Ishikawa (cell line): ENCODE results near the gene PITPNB.

Source experiments
- CEBPB ChIP-seq: IDR thresholded peaks from 2 replicates; pipeline ENCODE4 v1.6.1; 2012
- CREB1 ChIP-seq: IDR thresholded peaks from 2 replicates; pipeline ENCODE4 v1.6.1; 2012; ENCODE audit warnings: low read depth
- EGR1 ChIP-seq: IDR thresholded peaks from 2 replicates; pipeline ENCODE4 v1.6.1; 2012
- EP300 ChIP-seq: IDR thresholded peaks from 2 replicates; pipeline ENCODE4 v1.6.1; 2012; ENCODE audit warnings: borderline replicate concordance
- FOXM1 ChIP-seq: IDR thresholded peaks from 2 replicates; pipeline ENCODE4 v1.6.1; 2012; ENCODE audit warnings: low read depth, borderline replicate concordance
- NFIC ChIP-seq: IDR thresholded peaks from 2 replicates; pipeline ENCODE4 v1.6.1; 2012
- RAD21 ChIP-seq: IDR thresholded peaks from 2 replicates; pipeline ENCODE4 v1.6.1; 2012; ENCODE audit warnings: low read depth
- REST ChIP-seq: IDR thresholded peaks from 2 replicates; pipeline ENCODE4 v1.6.1; 2012; ENCODE audit warnings: low read depth, mild to moderate bottlenecking
- TAF1 ChIP-seq: IDR thresholded peaks from 2 replicates; pipeline ENCODE4 v1.6.1; 2012; ENCODE audit warnings: low read depth, mild to moderate bottlenecking
- TCF12 ChIP-seq: IDR thresholded peaks from 2 replicates; pipeline ENCODE4 v1.6.1; 2012; ENCODE audit warnings: low read depth
- TEAD4 ChIP-seq: IDR thresholded peaks from 2 replicates; pipeline ENCODE4 v1.6.1; 2012
- YY1 ChIP-seq: IDR thresholded peaks from 2 replicates; pipeline ENCODE4 v1.6.1; 2012; ENCODE audit warnings: low read depth
- ZBTB7A ChIP-seq: IDR thresholded peaks from 2 replicates; pipeline ENCODE4 v1.6.1; 2012; ENCODE audit warnings: low read depth
- TF ChIP-seq, protein P1 (sequence below): IDR thresholded peaks from 2 replicates; pipeline ENCODE4 v1.6.1; 2012
- TF ChIP-seq, protein P2 (sequence below): IDR thresholded peaks from 2 replicates; pipeline ENCODE4 v1.6.1; 2012

PITPNB gene

GRCh38 chr22:27874764-27875163 lies 44.3 kb downstream of the PITPNB start:
- TF ChIP-seq REST, result no peak
- TF ChIP-seq YY1, result no peak
- TF ChIP-seq, protein P1, sequence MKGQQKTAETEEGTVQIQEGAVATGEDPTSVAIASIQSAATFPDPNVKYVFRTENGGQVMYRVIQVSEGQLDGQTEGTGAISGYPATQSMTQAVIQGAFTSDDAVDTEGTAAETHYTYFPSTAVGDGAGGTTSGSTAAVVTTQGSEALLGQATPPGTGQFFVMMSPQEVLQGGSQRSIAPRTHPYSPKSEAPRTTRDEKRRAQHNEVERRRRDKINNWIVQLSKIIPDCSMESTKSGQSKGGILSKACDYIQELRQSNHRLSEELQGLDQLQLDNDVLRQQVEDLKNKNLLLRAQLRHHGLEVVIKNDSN, result no peak
- TF ChIP-seq CREB1, result no peak
- TF ChIP-seq, protein P2, sequence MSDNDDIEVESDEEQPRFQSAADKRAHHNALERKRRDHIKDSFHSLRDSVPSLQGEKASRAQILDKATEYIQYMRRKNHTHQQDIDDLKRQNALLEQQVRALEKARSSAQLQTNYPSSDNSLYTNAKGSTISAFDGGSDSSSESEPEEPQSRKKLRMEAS, result no peak
- TF ChIP-seq EP300, result no peak
- TF ChIP-seq EGR1, result no peak
- no peak for TF ChIP-seq CEBPB
- TF ChIP-seq FOXM1, result no peak
- no peak for TF ChIP-seq ZBTB7A
- no peak for TF ChIP-seq RAD21
- TF ChIP-seq TAF1, result no peak
- no peak for TF ChIP-seq TEAD4
- TF ChIP-seq NFIC, result no peak
- no peak for TF ChIP-seq TCF12

DNA sequence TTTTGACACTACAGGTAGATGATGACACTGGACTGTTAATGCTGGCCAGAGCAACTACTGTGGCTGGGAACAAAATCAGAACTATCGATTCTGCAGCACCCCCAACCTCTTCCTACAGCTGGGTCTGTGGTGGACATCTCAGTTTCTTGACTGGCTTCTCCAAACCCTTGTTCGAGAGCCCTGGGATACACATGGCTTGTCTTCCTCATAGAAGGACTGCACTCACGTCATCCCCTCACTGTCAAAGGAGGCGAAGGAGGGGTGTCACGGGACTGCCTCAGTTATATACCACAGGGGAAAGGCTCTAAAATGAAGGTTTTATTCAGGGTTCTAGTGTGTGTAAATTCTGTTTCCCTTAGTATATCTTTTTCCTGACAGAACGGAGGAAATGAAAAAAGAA lies 44.9 kb downstream of the PITPNB start:
- no peak for TF ChIP-seq ZBTB7A

- TF ChIP-seq ZBTB7A (no peak), YY1 (no peak)
These were observed 45.6 kb downstream of the PITPNB start for GRCh38 chr22:27873472-27873871.

- no peak for TF ChIP-seq RAD21
- TF ChIP-seq ZBTB7A, result no peak
- no peak for TF ChIP-seq TAF1
- TF ChIP-seq, protein P1, result no peak
- TF ChIP-seq CREB1, result no peak
- TF ChIP-seq NFIC, result no peak
These were observed 46.6 kb downstream of the PITPNB start for GRCh38 chr22:27872488-27872887.

DNA sequence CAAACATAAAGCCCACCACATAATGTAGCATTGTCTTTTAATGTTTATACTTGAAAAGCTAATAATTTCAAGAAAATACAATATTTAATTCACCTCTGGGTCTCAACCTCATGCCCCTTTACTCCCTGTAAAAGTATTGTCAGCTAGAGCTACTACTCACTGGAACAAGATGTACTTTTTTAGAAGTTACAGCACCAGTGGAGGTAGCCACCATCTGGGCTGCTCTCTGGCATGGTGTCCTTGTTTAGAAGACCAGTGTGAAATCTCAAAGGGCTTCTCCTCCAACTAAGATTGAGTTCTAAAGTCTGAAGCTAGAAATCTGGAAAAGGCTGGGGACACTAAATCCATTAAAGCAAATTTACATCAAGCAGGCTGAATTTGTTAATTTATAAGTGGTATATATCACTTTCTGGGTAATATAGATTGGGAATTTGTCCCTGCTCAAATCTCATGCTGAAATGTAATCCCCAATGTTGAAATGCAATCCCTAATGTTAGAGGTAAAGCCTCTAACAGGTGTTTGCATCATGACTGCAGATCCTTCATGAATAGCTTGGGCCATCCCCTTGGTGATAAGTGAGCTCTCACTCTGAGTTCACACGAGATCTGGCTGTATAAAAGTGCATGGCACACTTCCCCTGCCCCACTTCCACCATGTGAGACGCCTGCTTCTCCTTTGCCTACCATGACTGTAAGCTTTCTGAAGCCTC lies 47.6 kb downstream of the PITPNB start:
- no peak for TF ChIP-seq NFIC
- TF ChIP-seq EP300, result no peak
- TF ChIP-seq ZBTB7A, result no peak
- no peak for TF ChIP-seq FOXM1
- no peak for TF ChIP-seq CREB1

DNA sequence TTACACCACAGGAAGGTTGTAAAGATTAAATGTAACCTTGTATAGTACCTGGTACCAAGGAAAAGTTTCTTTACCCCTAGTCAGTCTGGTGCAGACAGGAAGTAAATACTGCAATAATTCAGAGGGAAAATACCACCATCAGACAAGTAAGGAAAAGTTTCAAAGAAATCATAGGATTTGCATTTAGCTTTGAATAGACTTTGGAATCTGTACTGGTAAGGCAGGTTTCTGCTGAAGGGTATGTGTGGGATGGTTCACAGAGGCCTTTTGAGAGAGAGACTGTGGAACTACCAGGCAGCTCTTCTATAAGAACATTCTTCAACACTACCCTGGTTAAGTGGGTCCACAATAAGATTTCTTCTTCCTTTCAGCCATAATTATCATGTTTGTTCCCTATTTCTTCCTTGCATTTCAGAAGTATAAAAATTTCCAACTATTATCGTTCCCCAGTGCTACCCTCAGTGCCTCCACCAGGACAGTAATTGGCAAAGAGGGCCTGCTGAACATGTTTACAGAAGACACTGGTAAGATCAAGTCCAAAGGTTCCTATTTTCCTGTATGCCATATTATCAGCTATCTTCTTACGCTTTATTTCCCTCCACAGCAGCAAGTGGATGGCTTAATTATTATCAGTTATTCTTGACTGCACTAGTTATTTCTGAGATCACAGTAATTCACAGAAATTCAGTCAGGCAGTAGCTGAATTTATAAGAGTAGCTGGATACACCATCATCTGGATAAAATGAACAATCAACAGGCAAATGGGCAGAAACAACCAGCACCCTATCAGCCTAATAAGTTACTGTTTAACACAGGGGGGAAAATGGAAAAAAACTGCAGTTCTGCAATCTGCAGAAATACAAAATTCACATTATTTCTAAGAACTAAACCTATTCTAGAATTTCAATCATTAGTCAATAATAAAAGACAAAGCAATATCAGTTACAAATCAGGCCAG lies 48.5 kb downstream of the PITPNB start:
- TF ChIP-seq REST (no peak), CREB1 (no peak), CEBPB (no peak), NFIC (no peak), TCF12 (no peak), EGR1 (no peak), ZBTB7A (no peak), FOXM1 (no peak)
